Measurements from ENCODE around the gene IL20RB.
"Not testable (repeated sequence)": the region's sequence is repeated elsewhere in the genome, so short reads cannot be mapped to it uniquely, and the experiment has no call there.

Gene IL20RB

GRCh38 chr3:136984837-136985236 is 27.1 kb downstream of the IL20RB start:
- Mint-ChIP-seq H3K36me3 (peaks cover 6% of the 10 kb centered on the region), H3K4me1 (no peaks in the 10 kb centered on the region), H3K27ac (no peak overlapping the region), H3K27me3 (peaks cover 1% of the 10 kb centered on the region), H3K4me3 (no peak overlapping the region), H3K9me3 (no peaks in the 10 kb centered on the region)
- ATAC-seq (ENCODE audit: low read depth), result no peak
- no peak for DNase-seq (ENCODE audit: low spot score in 2 of 2)

GRCh38 chr3:136987398-136987980 is 29.7 kb downstream of the IL20RB start:
- ATAC-seq (ENCODE audit: low read depth), result not testable (repeated sequence)

GRCh38 chr3:136988651-136989050 is 30.9 kb downstream of the IL20RB start:
- DNase-seq (ENCODE audit: low spot score in 2 of 2), result no peak
- Mint-ChIP-seq H3K27me3 (no peaks in the 10 kb centered on the region), H3K27ac (no peak overlapping the region)

More at GRCh38 chr3:136987398-136987980, 29.7 kb downstream of the IL20RB start:
- H3K4me3 Mint-ChIP-seq; H3K36me3 Mint-ChIP-seq; H3K4me1 Mint-ChIP-seq; H3K27me3 Mint-ChIP-seq; DNase-seq (ENCODE audit: low spot score in 2 of 2); H3K27ac Mint-ChIP-seq; H3K9me3 Mint-ChIP-seq: not testable (repeated sequence)

GRCh38 chr3:136989781-136990524 is 32.2 kb downstream of the IL20RB start:
- no peak for DNase-seq (ENCODE audit: low spot score in 2 of 2)
- Mint-ChIP-seq H3K27me3 (no peaks in the 10 kb centered on the region), H3K9me3 (no peaks in the 10 kb centered on the region), H3K36me3 (no peaks in the 10 kb centered on the region), H3K4me3 (no peak overlapping the region), H3K4me1 (no peaks in the 10 kb centered on the region), H3K27ac (no peak overlapping the region)
- no peak for ATAC-seq (ENCODE audit: low read depth)

More at GRCh38 chr3:136988651-136989050, 30.9 kb downstream of the IL20RB start:
- H3K36me3 Mint-ChIP-seq, result no peaks in the 10 kb centered on the region
- no peaks in the 10 kb centered on the region for H3K4me1 Mint-ChIP-seq
- no peak for ATAC-seq (ENCODE audit: low read depth)
- H3K4me3 Mint-ChIP-seq, result no peak overlapping the region
- no peaks in the 10 kb centered on the region for H3K9me3 Mint-ChIP-seq

DNA sequence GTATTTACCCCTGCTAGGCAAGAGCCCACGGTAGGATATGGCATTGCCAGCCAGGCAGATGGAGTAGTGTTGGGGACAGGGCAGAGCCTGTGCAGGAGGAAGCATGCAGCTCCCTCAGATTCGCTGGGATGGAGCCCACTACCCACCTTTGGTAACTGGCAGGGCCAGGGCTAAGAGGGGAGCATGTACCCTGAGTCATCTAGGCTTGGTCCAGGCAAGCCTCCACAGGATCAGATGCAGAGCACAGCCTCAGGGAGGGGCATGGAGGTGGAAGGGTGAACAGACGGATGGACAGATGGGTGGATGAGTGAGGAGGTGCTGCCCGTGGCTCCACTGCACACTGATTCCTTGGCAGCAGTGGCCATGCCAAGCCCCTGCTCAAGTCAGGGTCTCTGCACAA is 33.0 kb downstream of the IL20RB start:
- Mint-ChIP-seq H3K36me3 (no peaks in the 10 kb centered on the region), H3K27ac (no peak overlapping the region), H3K9me3 (no peaks in the 10 kb centered on the region), H3K4me3 (no peak overlapping the region), H3K4me1 (no peaks in the 10 kb centered on the region), H3K27me3 (no peaks in the 10 kb centered on the region)
- no peak for ATAC-seq (ENCODE audit: low read depth)
- DNase-seq (ENCODE audit: low spot score in 2 of 2), result no peak

DNA sequence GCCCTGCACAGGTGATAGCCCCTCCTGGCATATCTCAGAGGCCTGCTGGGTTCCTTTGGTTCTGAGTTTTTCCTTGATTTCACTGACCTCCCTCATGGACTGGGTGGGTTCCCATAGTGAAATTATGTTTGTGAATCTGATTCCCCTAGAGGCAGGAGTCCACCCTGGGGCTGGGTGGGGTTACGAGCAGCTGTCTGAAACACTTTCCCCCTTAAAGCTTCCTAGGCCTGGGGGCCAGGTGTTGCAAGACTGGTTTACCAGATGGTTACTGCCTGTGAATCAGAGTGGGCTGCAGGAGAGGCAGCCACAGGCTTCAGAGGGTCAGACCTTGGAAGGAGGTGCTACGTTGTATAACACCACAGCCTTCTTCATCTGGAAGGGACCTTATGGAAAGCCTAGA is 34.3 kb downstream of the IL20RB start:
- Mint-ChIP-seq H3K9me3 (no peaks in the 10 kb centered on the region), H3K27ac (no peak overlapping the region), H3K36me3 (no peaks in the 10 kb centered on the region), H3K4me3 (no peak overlapping the region), H3K4me1 (no peaks in the 10 kb centered on the region), H3K27me3 (no peaks in the 10 kb centered on the region)
- DNase-seq (ENCODE audit: low spot score in 2 of 2) (no peak), ATAC-seq (ENCODE audit: low read depth) (no peak)

- DNase-seq (ENCODE audit: low spot score in 2 of 2), result no peak
- Mint-ChIP-seq H3K36me3 (no peaks in the 10 kb centered on the region), H3K4me3 (no peak overlapping the region), H3K27ac (no peak overlapping the region), H3K9me3 (no peaks in the 10 kb centered on the region), H3K27me3 (no peaks in the 10 kb centered on the region), H3K4me1 (no peaks in the 10 kb centered on the region)
- ATAC-seq (ENCODE audit: low read depth), result no peak
These were observed 37.2 kb downstream of the IL20RB start for GRCh38 chr3:136994772-136995516.

DNA sequence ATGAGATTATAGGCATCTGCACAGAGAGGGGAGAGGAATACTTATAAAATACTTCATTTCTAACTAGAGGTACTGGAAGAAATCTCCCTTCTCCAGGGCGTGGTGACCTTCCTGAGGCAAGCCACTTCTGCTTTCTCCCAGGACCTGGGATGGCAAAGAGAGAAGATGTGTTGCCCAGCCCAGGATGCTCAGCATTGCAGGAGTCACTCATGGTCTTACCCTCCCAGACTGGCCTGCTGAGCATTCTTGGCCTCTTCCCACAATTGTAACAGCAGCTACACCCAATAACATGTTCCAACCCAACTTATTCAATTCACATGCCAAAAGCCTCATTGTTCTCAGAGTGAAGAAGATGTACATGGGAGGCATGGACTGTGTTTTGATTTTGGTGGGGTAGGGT is 37.9 kb downstream of the IL20RB start:
- H3K27me3 Mint-ChIP-seq, result no peaks in the 10 kb centered on the region
- no peaks in the 10 kb centered on the region for H3K9me3 Mint-ChIP-seq
- no peak overlapping the region for H3K4me3 Mint-ChIP-seq
- ATAC-seq (ENCODE audit: low read depth) (no peak), DNase-seq (ENCODE audit: low spot score in 2 of 2) (no peak)
- no peaks in the 10 kb centered on the region for H3K36me3 Mint-ChIP-seq
- no peak overlapping the region for H3K27ac Mint-ChIP-seq
- no peaks in the 10 kb centered on the region for H3K4me1 Mint-ChIP-seq

DNA sequence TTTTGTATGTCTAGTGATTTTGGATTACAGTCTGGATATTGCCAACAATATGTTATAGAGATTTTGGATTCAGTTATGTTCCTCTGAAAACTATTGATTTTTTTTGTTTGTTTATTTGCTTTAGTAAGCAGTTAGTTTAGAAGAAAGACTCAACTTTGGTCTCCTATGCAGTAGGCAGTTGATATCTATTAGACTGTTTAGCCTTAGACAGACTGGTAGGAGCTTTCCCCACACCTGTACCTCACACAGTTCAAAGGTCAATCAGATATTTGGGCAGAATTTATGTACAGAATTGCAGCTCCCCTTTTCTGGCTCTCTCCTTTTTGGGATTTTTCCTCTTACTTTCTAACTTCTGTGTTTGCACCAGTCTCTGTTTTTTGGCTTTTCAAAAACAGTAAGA is 42.3 kb downstream of the IL20RB start:
- no peak for ATAC-seq (ENCODE audit: low read depth)
- H3K27me3 Mint-ChIP-seq, result no peaks in the 10 kb centered on the region
- H3K27ac Mint-ChIP-seq, result no peak overlapping the region
- no peaks in the 10 kb centered on the region for H3K36me3 Mint-ChIP-seq
- peaks cover 4% of the 10 kb centered on the region for H3K4me1 Mint-ChIP-seq
- no peak overlapping the region for H3K4me3 Mint-ChIP-seq
- H3K9me3 Mint-ChIP-seq, result no peaks in the 10 kb centered on the region
- DNase-seq (ENCODE audit: low spot score in 2 of 2), result no peak

- not testable (repeated sequence) for H3K36me3 Mint-ChIP-seq, H3K27ac Mint-ChIP-seq, H3K9me3 Mint-ChIP-seq
These were observed 49.6 kb downstream of the IL20RB start for GRCh38 chr3:137007376-137007775.

DNA sequence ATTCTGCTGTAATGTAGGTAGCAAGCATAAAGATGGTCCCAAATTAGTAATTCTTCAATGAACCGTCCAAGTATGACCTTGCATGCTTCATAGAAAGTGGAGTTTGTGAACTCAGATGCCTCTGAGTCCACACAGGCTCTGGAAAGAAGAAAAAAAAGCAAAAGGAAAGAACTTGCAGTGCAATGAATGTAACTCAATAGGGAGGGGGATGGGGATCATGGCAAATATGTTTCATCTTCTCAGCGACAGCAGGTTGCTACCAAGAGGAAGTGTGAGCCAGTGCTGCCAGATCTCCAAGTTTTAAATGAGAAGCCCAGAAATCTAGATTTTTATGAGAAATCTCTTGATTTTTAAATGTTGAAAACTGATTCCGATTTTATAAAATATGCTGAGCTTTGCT is 50.3 kb downstream of the IL20RB start:
- no peaks in the 10 kb centered on the region for H3K36me3 Mint-ChIP-seq
- ATAC-seq (ENCODE audit: low read depth) (no peak), DNase-seq (ENCODE audit: low spot score in 2 of 2) (no peak)
- H3K9me3 Mint-ChIP-seq, result no peaks in the 10 kb centered on the region
- no peak overlapping the region for H3K4me3 Mint-ChIP-seq
- no peaks in the 10 kb centered on the region for H3K27me3 Mint-ChIP-seq
- H3K4me1 Mint-ChIP-seq, result peaks cover 4% of the 10 kb centered on the region
- H3K27ac Mint-ChIP-seq, result no peak overlapping the region

More at GRCh38 chr3:137007376-137007775, 49.6 kb downstream of the IL20RB start:
- DNase-seq (ENCODE audit: low spot score in 2 of 2); H3K4me1 Mint-ChIP-seq; ATAC-seq (ENCODE audit: low read depth); H3K4me3 Mint-ChIP-seq; H3K27me3 Mint-ChIP-seq: not testable (repeated sequence)

DNA sequence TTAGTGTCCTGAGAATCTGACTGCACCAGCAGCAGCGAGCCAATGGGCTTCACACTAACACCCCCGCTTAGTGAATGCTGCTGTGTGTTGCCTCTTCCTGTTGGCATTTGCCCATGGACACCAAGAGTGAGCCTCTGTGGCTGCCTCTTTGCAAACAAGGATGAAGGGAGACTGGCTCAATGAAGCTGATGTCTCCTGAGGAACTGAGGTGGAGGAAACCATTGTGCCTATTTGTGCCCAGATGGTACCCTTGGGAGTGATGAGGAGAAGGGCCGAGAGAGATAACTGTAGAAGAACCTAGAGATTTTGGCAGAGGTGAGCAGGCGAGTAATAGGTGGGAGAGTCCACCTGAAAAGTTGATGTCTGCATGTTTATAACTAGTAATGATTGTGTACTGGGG is 51.2 kb downstream of the IL20RB start:
- H3K9me3 Mint-ChIP-seq, result no peaks in the 10 kb centered on the region
- H3K36me3 Mint-ChIP-seq, result no peaks in the 10 kb centered on the region
- H3K27ac Mint-ChIP-seq, result no peak overlapping the region
- no peaks in the 10 kb centered on the region for H3K27me3 Mint-ChIP-seq
- DNase-seq (ENCODE audit: low spot score in 2 of 2) (no peak), ATAC-seq (ENCODE audit: low read depth) (no peak)
- no peak overlapping the region for H3K4me3 Mint-ChIP-seq
- H3K4me1 Mint-ChIP-seq, result peaks cover 2% of the 10 kb centered on the region

GRCh38 chr3:137010137-137010536 is 52.4 kb downstream of the IL20RB start:
- DNase-seq (ENCODE audit: low spot score in 2 of 2) (no peak), ATAC-seq (ENCODE audit: low read depth) (no peak)
- H3K27me3 Mint-ChIP-seq, result no peaks in the 10 kb centered on the region
- H3K27ac Mint-ChIP-seq, result no peak overlapping the region
- no peaks in the 10 kb centered on the region for H3K9me3 Mint-ChIP-seq
- H3K36me3 Mint-ChIP-seq, result no peaks in the 10 kb centered on the region
- no peak overlapping the region for H3K4me3 Mint-ChIP-seq
- H3K4me1 Mint-ChIP-seq, result peaks cover 4% of the 10 kb centered on the region

GRCh38 chr3:137011153-137011552 is 53.4 kb downstream of the IL20RB start:
- ATAC-seq (ENCODE audit: low read depth), result no peak
- Mint-ChIP-seq H3K9me3 (no peaks in the 10 kb centered on the region), H3K27ac (no peak overlapping the region), H3K4me3 (no peak overlapping the region), H3K36me3 (no peaks in the 10 kb centered on the region), H3K27me3 (no peaks in the 10 kb centered on the region), H3K4me1 (peaks cover 4% of the 10 kb centered on the region)
- no peak for DNase-seq (ENCODE audit: low spot score in 2 of 2)

Measured in memory B cell (primary cell).